H4 (cell line): ENCODE data around the gene ATG14. TPM values are rescaled to one million over a fixed set of nuclear protein-coding genes. Genes with fewer than 3 reads are reported as not detected.
"Not testable (repeated sequence)": the region's sequence is repeated elsewhere in the genome, so short reads cannot be mapped to it uniquely, and the experiment has no call there.

Experiments used
- DNase-seq: peaks from one replicate; pipeline ENCODE4 v3.0.0-alpha.2; 2015; ENCODE audit warnings: low spot score
- total RNA-seq: library from RNA; depleted of rRNA; stranded (reverse); fragments of >200 nt; shearing (Covaris generic); gene quantifications from 2 replicates; pipeline ENCODE4 v1.2.3, GENCODE V29; 2014

ATG14 gene
- total RNA-seq, 1 experiment from 2014 or later: 6.4 TPM

DNA sequence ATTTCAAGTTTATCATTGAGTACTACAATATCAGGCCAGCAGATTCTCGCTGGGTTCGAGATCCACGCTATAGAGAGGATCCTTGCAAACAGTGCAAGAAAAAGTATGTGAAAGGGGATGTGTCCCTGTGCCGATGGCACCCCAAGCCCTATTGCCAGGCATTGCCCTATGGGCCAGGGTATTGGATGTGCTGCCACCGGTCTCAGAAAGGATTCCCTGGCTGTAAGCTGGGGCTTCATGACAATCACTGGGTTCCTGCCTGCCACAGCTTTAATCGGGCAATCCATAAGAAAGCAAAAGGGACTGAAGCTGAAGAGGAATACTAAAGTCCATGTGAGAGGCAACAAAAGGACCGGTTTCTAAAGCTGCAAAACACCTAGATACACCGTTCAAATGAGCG is 59.4 kb downstream of the ATG14 start:
- DNase-seq: no peak

DNA sequence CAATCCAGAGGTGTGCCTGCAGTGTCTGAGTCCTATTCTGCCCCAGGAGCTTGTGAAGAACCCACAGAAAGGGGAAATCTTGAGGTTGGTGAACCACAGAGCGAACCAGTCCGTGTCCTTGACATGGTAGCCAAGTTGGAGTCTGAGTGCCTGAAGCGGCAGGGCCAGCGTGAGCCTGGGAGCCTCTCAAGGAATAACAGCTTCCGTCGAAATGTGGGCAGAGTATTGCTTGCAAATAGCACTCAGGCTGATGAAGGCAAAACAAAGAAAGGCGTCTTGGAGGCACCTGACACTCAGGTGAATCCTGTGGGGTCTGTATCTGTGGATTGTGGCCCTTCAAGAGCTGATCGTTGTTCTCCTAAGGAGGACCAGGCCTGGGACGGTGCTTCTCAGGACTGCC is 60.5 kb downstream of the ATG14 start:
- DNase-seq: no peak

DNA sequence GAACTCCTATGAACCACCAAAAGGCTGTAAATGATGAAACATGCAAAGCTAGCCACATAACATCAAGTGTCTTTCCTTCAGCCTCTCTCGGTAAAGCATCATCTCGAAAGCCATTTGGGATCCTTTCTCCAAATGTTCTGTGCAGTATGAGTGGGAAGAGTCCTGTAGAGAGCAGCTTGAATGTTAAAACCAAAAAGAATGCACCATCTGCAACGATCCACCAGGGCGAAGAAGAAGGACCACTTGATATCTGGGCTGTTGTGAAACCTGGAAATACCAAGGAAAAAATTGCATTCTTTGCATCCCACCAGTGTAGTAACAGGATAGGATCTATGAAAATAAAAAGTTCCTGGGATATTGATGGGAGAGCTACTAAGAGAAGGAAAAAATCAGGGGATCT is 61.2 kb downstream of the ATG14 start:
- DNase-seq: no peak

DNA sequence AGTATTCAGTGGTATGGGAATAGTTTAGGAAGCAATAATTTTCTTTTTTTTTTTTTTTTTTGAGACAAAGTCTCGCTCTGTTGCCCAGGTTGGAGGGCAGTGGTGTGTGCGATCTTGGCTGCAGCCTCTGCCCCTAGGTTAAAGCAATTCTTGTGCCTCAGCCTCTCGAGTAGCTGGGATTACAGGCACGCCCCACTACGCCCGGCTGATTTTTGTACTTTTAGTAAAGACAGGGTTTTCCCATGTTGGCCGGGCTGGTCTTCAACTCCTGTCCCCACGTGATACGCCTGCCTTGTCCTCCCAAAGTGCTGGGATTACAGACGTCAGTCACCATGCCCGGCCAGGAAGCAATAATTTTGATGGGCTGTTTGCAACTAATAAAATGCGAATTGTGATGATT is 62.1 kb downstream of the ATG14 start:
- DNase-seq: no peak

DNA sequence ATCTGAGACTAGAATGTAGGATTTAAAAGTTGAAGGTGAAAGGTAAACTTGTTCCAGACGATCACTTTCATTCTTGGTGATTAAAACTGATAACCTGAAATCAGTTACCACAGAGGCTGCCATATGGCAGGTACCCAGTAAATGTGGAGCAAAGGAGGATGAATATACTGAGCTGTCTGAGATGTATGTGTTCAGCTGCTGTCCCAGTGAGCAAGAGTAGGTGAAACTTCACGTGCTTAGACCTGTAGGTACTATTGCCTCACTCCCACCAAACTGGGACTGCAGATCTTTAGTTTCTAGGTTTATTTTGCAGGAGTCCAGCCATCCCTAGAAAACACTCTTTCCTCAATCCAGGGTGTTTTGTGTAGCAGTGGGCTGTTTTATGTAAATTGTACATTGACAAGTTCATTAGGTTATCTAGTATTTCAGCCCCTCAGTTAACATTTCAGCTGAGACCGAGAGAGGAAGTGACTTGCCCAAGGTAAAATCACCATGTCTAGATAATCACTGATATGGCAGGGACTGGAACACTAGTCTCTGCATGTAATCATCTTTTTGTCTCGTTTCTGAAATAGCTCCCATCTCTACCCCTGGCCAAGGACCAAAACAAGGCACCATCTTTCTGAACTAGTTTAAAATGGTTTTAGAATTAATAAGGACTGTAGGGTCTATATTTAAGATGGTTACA is 62.7 kb downstream of the ATG14 start:
- no peak for DNase-seq

DNA sequence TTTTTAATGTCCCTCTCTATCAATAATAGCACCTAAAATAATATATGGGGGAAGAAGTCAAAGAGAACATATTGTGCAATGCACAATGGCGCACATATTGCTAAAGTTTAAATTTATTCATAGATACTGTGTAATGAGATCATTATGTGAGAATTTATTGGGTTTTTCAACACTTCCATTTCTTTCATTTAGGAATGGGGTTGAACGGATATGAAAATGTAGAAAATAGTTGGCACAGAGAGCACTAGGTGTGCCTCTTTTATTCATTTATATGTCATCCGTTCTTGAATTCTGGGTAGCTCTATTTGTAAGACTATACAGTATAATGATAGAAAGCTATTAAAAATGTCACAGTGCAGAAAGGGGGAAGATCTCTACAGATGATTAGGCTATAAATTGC is 63.9 kb downstream of the ATG14 start:
- DNase-seq: no peak

DNA sequence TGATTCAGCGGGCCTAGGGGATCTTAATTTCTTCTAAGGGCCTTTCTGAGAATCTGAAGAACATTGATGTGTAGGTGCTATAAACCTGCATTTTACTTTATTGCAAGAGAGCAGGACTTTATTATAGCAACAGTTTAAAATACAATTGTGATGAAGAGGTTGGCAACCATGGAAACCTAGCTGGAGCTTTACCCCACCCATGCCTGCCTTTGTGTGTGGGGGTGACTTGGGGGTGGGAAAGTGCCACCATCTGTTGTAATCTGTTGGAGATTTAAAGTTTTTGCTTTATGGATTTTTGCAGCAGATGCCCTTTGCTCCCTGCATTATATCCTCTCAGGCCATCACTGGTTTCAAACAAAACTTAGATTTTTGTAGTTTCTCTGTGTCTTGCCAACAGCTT is 64.6 kb downstream of the ATG14 start:
- DNase-seq: no peak

DNA sequence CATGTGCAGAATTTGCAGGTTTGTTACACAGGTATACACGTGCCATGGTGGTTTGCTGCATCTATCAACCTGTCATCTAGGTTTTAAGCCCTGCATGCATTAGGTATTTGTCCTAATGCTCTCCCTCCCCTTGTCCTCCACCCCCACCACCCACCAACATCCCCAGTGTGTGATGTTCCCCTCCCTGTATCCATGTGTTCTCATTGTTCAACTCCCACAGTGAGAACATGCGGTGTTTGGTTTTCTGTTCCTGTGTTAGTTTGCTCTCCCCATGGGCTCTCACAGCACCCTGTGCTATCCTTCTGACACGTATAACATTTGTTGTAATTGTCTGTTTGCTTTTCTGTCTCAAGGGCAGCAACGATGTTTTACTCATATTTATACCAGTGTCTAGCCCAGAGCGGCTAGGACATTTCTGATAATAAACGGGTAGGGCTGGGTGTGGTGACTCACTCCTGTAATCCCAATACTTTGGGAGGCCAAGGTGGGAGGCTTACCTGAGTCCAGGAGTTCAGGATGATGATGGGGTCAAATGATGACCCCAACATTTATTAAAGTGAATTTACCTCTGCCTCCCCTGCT is 67.0 kb downstream of the ATG14 start:
- not testable (repeated sequence) for DNase-seq

DNA sequence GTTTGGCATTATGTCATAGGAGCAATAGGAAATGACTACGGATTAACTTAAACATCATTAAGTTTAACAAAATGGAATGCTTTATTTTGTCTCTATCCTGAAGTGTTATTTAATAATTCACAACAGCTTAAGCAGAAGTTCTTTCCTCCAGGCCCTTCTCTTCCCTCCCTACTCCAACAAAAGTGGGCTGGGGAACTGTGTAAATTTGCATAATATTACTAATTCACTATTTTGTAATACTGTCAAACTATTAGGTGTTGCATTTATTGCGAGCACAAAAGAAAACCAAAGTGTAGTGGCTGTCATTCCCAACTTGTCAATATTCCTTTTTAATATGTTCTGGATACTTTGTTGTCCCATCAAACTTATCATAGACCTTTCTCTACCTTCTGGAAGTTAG is 69.8 kb downstream of the ATG14 start:
- no peak for DNase-seq

DNA sequence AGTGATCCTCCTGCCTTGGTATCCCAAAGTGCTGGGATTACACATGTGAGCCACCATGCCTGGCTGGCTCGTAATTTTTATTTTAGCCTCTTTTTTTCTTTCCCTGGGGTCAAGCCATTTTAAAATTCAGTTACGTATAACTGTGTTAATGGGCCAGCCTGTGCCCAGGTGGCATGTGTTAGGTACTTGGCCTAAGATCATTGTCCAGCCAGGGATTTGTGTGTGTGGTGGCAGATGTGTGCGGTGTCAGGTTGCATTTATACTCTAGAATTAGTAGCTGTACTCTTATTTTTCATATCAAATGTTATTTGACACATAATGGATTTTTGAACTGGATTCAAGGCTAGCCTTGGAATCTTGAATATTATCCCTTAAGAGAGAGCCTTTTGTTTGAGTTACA is 71.1 kb downstream of the ATG14 start:
- no peak for DNase-seq

DNA sequence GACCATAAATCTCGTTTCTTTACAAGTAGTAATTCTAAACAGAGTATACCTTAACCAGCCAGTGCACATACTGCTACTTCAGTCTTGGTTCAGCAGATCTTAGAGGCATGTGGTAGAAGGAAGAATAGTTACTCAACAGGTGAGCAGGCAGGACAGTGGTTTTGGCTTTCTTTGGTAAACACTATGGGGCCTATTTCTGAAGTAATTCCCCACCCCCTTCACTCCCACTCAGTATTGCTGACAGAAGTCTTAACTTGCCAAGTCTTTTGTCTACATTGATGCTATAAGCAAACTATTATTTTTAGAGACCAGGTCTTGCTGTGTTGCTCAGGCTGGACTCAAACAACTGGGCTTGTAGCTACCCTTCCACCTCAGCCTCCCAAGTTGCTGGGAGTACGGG is 71.9 kb downstream of the ATG14 start:
- no peak for DNase-seq

DNA sequence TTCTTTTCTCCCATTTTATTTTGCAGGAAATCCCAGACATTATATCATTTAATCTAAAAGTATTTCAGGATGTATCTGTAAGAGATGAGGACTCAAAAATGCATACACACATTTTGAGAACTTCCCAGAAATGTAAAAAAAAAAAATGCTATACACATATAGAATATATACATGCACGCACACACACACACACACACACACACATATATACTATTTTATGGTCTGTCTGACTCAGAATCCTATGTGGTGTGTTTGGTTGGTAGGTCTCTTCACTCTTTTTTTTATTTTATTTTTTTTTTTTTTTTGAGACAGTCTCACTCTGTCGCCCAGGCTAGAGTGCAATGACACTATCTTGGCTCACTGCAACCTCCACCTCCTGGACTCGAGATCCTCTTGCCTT is 74.9 kb downstream of the ATG14 start:
- no peak for DNase-seq

DNA sequence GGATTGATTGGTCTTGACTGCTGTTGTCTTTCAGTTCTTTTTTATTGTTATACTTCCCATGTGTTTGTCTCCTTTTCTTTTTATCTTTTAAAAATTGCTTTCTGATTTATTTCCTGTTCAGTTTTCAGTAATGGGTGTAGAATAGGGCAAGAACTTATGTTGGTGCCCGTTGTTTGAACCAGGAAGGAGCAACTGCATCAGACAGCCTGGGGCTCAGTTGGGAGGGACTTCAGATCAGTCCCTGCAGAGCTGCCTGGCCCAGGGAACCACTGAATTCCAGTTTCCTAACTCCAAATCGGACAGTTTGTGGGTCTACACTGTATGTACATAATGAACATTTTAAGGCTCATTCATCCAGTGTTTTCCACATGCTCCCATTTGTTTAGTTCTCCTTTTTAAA is 75.5 kb downstream of the ATG14 start:
- no peak for DNase-seq

DNA sequence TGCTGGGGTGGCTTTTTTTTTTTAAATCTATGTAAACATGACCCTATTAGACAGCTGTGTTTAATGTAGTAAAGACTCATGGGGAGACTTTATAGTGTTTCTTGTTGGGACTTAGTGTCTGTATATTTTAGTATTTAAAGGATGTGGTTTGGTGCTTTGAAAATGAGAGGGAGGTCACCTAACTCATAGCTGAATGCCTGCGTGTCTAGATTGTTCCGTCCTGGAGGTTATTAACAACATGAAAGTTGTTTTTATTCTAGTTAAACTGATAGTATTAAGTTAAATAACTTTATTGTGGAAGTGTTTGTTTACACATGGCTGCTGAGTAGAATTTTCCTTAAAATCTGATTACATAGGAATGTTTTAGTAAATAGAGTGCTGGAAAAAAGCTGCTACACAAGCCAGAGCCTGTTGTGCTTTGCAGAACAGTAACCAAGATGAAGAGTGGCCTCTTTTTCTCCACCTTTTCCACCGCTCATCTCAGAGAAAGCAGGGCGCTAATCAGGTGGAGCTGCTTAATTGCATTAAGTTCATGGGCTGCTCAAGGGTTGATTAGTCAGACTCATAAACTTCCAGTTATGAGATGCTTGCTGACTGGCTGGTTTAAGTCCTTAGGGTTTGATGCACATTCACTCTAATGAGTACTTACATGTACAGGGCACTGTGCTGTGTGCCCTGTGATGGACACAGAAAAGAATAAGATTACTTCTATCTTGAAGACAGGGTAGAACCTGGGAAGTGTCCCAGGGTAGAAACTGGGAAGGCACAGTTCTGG is 77.7 kb downstream of the ATG14 start:
- DNase-seq: peak; percentile 87

DNA sequence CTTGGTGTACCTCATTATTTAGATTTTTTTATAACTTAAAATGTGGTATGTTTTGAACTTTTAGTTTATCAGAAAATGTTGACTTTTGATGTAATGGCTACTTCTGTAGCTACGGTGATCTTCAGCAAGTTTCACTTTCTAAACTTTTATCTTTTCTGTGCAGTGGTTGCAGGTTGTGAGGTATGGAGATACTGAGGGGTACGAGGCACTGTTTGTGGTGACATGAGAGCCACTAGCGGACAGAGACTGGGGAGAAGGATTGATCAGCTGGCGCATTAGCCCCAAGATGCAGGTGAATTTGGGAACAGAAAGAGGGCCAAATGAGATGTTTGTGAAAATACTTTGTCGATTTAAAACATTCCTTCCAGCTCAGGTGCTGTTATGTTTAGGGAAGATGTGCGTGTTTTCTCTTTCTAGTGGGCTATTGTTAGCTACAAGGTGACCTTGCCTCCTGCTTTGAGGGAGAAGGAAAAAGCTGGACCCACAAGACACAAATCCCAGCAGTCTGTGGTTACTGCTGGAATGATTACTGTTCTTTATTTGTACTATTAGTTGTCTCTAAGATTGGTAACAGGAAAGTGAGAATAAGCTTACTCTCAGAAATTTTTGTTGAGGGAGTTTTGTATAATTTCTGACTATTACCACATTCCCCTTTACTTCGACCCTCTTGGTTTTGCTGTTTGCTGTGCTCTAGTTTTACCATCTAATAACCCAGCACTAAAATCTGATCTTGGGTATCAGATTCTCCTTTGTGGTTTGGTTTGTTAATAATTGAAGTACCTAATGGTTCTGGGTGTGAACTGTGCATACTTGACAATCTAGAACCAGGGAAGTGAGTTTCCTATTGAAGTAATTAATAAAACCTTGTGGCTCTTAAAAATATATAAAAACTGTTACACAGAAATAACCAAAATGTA is 78.7 kb downstream of the ATG14 start:
- no peak for DNase-seq

DNA sequence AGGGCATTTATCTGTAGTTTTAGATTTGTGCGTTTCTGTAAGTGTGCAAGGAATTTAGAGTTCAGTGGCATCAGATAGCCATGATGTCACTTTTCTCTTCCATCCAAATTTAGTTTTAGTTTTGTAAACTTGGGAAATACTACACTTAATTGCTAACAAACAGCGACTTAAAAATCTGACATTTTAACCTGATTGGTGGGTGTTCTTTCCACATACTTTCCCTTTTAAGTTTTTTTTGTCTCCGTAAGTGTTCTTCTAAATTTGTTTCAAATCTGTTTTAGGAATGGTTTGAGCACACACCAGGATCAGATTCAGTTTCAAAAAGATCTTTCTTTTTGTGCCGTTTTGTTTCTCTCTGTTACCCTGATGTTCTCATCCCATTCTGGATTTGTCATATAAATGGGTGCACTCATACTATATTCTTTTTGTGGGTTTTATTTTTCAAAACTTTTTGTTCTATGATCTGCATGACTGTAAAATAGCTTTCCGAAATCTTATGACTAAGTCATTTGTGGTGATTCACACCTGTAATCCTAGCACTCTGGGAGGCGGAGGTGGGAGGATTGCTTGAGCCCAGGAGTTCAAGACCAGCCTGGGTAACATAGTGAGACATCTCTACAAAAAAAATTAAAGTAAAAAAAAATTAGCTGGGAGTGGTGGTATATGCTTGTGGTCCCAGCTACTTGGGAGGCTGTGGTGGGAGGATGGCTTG is 81.5 kb downstream of the ATG14 start:
- DNase-seq: no peak

DNA sequence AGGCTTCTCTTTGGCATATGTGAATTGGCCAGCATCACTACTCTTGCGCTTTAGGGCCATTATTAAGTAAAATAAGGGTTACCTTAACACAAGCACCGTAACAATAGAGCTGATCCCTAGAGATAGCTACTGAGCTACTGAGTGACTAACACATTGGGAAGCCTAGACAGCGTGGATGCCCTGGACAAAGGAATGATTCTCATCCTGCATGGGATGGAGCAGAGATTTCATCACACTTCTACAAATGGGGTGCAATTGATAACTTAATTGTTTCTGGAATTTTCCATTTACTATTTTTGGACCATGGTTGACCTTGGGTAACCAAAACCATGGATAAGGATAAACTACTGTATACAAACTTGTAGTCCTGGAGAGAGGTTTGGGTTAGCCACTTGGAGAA is 83.3 kb downstream of the ATG14 start:
- DNase-seq: no peak

DNA sequence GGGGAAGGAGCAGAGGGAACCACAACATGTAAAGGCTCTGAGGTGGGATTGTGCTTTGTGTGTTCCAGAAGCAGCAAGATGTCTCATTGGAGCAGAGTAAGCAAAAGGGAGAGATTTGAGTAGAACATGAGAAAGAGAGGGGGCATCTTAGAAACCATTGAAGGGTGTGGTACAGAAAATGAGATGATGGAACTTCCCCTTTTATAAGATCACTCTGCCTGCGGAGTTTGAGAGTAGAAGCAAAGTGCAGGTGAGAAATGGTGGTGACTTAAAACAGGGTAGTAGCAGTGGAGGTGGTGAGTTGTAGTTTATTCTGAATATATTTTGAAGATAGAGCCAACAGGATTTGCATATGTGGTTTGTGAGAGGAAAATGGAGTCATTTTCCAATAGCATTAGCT is 84.5 kb downstream of the ATG14 start:
- DNase-seq: no peak

DNA sequence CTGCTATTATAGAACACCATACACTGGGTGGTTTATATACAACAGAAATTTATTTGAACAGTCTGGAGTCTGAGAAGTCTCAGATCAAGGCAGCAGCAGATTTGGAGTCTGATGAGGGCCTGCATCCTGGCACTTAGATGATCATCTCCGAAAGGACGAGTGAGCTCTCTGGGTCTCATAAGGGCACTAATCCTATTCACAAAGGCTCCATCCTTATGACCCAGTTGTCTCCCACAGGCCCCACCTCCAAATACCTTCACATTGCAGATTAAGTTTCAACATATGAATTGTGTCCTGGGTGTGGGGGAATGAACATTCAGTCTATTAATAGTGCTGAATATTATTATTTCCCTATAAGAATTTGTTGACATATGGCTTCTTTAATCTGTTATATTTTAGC is 86.8 kb downstream of the ATG14 start:
- no peak for DNase-seq

DNA sequence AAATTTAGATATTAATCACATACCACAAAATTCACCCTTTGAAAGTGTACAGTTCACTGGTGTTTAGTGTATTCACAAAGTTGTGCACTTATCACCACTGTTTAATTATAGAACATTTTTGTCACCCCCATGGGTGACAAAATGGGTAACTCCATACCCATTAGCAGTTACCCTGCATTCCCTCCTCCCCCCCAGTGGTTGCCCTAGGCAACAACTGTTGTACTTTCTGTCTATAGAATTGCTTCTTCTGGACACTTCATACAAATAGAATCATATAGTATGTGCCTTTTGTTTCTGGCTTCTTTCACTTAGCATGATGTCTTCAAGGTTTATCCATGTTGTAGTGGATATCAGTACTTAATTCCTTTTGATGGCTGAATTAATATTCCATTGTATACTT is 87.7 kb downstream of the ATG14 start:
- DNase-seq: no peak

DNA sequence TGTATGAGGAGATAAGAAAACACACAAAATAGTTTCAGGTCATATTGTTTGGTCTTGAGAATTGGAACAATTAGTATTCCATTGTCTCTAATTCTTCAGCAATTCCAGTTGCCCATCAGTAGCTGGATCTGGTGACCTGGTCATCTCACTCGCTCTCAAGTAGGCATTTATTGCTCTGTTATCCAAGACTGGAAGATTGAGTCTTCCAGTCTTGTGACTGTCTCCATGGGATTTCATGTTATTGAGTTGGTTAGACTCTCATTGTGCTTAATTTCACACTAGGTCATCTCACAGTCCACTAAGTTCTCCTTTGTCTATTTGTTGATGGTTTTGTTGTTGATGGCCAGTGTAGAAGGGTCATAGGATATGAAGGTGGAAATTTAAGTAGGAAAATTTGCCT is 92.9 kb downstream of the ATG14 start:
- DNase-seq: no peak
